22Rv1 (cell line): Measurements from ENCODE around the gene TOLLIP.

ENCODE experiments used
- CTCF ChIP-seq: fragments of 450-650 bp; IDR thresholded peaks from 2 replicates; pipeline ENCODE4 v1.5.1; 2017; ENCODE audit warnings: mild to moderate bottlenecking
- ZFX ChIP-seq: fragments of 450-650 bp; IDR thresholded peaks from 2 replicates; pipeline ENCODE4 v1.6.1; 2017; ENCODE audit warnings: antibody characterized with exemption, borderline replicate concordance

- TF ChIP-seq CTCF (no peak), ZFX (no peak)
Observed at GRCh38 chr11:1305501-1306056, 3.9 kb downstream of the TOLLIP start.
